ENCODE data around the gene PEX26. TPM values are rescaled to one million over a fixed set of nuclear protein-coding genes. Genes with fewer than 3 reads are reported as not detected.
"Not testable (repeated sequence)": the region's sequence is repeated elsewhere in the genome, so short reads cannot be mapped to it uniquely, and the experiment has no call there.

PEX26 gene
- total RNA-seq, 1 experiment from 2014 or later: 47.1 TPM

DNA sequence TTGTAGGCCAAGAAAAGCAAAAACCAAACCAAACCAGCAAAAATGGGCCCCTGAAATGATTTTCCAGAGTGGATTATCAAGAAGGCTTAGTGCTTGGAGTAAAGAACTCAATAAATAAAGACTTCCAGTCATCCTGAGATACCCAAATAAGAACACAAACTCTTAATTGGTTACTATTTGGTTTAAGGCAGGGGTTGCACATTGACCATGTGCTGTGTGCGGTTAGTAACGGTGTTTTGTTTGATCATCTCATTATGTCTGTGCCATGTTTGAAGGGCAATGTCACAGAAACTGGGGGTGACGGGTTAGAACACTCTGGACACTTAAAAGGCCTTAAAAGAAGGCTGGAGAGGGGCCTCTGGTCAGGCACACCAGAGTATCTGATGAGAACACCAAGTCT lies 43.7 kb upstream of the PEX26 start:
- peaks cover 56% of the 10 kb centered on the region for H3K4me1 Mint-ChIP-seq (ENCODE audit: insufficient read depth, unreplicated experiment)
- no peak for TF ChIP-seq CTCF (IDR thresholded peaks at IDR 0.05; ENCODE audit: unreplicated experiment)
- CTCF ChIA-PET: interaction anchor here (0.6 to 2.1 kb wide), 6 partner anchors 22 to 42 kb away, joined by 3 to 16 read pairs (median 3); no protein-coding TSS in a partner anchor
- H3K27ac Mint-ChIP-seq (ENCODE audit: low read depth, unreplicated experiment): peak overlapping the region; percentile 37
- no peaks in the 10 kb centered on the region for H3K27me3 Mint-ChIP-seq (ENCODE audit: insufficient read depth, unreplicated experiment)
- intact Hi-C loops (cut with micrococcal nuclease): loop anchor here (5.0 kb wide), 1 partner anchor 33 kb away; no protein-coding TSS in a partner anchor
- DNase-seq (ENCODE audit: unreplicated experiment): no peak
- POLR2A ChIA-PET: interaction anchor here (0.6 to 4.7 kb wide), 8 partner anchors 11 to 204 kb away, joined by 3 to 60 read pairs (median 5); partner anchors contain the start of gene PEX26
- peak overlapping the region; percentile 15 for H3K4me3 Mint-ChIP-seq (ENCODE audit: unreplicated experiment)
- no TSS peak for BruUV-seq (replicated peaks)
- no peaks in the 10 kb centered on the region for H3K9me3 Mint-ChIP-seq (ENCODE audit: unreplicated experiment)
- H3K36me3 Mint-ChIP-seq (ENCODE audit: insufficient read depth, unreplicated experiment): peaks cover 3% of the 10 kb centered on the region

DNA sequence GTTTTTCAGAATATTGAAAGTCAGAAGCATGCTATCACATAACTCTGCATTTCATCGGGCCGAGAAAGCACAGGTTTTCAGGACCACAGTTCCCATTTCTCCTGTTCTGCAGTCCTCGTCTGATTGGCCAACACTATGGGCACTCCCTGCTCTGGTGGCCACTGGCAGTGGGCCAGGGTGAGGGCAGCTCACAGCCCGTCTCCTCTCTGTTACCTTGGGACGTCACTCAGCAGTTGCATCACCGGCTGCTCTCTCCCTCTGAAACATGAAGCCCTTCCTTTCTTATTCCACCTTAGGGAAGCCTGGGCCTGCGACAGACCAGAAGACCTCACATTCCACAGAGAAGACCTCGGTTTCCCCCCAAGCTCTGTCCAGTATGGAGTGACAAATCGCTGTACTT lies 42.0 kb upstream of the PEX26 start:
- Mint-ChIP-seq H3K27ac (ENCODE audit: low read depth, unreplicated experiment) (peak overlapping the region; percentile 93), H3K27me3 (ENCODE audit: insufficient read depth, unreplicated experiment) (no peaks in the 10 kb centered on the region), H3K36me3 (ENCODE audit: insufficient read depth, unreplicated experiment) (peaks cover 4% of the 10 kb centered on the region), H3K4me3 (ENCODE audit: unreplicated experiment) (peak overlapping the region; percentile 54), H3K9me3 (ENCODE audit: unreplicated experiment) (no peaks in the 10 kb centered on the region), H3K4me1 (ENCODE audit: insufficient read depth, unreplicated experiment) (peaks cover 54% of the 10 kb centered on the region)
- DNase-seq (ENCODE audit: unreplicated experiment): peak; percentile 97
- CTCF ChIA-PET: interaction anchor here (0.6 to 1.2 kb wide), 4 partner anchors 9 to 106 kb away, joined by 3 read pairs; partner anchors contain the start of gene MICAL3
- POLR2A ChIA-PET: interaction anchor here (0.6 to 3.8 kb wide), 11 partner anchors 11 to 961 kb away, joined by 3 to 37 read pairs (median 4); partner anchors contain the start of genes MICAL3 and PEX26
- no TSS peak for BruUV-seq (replicated peaks)
- no peak for TF ChIP-seq CTCF (IDR thresholded peaks at IDR 0.05; ENCODE audit: unreplicated experiment)
- intact Hi-C loops (cut with micrococcal nuclease): no loop called here

- H3K36me3 Mint-ChIP-seq (ENCODE audit: insufficient read depth, unreplicated experiment); H3K27ac Mint-ChIP-seq (ENCODE audit: low read depth, unreplicated experiment); BruUV-seq (replicated peaks); CTCF ChIA-PET; H3K9me3 Mint-ChIP-seq (ENCODE audit: unreplicated experiment); POLR2A ChIA-PET; intact Hi-C loops (cut with micrococcal nuclease); DNase-seq (ENCODE audit: unreplicated experiment); H3K4me3 Mint-ChIP-seq (ENCODE audit: unreplicated experiment); H3K27me3 Mint-ChIP-seq (ENCODE audit: insufficient read depth, unreplicated experiment): not testable (repeated sequence)
- peaks cover 14% of the 10 kb centered on the region for H3K4me1 Mint-ChIP-seq (ENCODE audit: insufficient read depth, unreplicated experiment)
Measured at GRCh38 chr22:18040898-18041297, 36.9 kb upstream of the PEX26 start.

- peak; percentile 38 for DNase-seq (ENCODE audit: unreplicated experiment)
- ChIA-PET POLR2A (no interaction called here), CTCF (no interaction called here)
- TF ChIP-seq CTCF (IDR thresholded peaks at IDR 0.05; ENCODE audit: unreplicated experiment): no peak
- BruUV-seq (replicated peaks): no TSS peak
- no peak overlapping the region for H3K27ac Mint-ChIP-seq (ENCODE audit: low read depth, unreplicated experiment)
- H3K4me1 Mint-ChIP-seq (ENCODE audit: insufficient read depth, unreplicated experiment): no peaks in the 10 kb centered on the region
- H3K27me3 Mint-ChIP-seq (ENCODE audit: insufficient read depth, unreplicated experiment): no peaks in the 10 kb centered on the region
- no peak overlapping the region for H3K4me3 Mint-ChIP-seq (ENCODE audit: unreplicated experiment)
- intact Hi-C loops (cut with micrococcal nuclease): no loop called here
- H3K36me3 Mint-ChIP-seq (ENCODE audit: insufficient read depth, unreplicated experiment): peaks cover 4% of the 10 kb centered on the region
- no peaks in the 10 kb centered on the region for H3K9me3 Mint-ChIP-seq (ENCODE audit: unreplicated experiment)
Measured at GRCh38 chr22:18042685-18043084, 35.1 kb upstream of the PEX26 start.

Measured in MCF 10A (cell line).